Cardiac septum (tissue), 1 donor: ENCODE measurements around the gene LAMA3. TPM values are rescaled to one million over a fixed set of nuclear protein-coding genes. Genes with fewer than 3 reads are reported as not detected.

Source experiments
- DNase-seq: peaks from one replicate; pipeline ENCODE4 v3.0.0-alpha.2; 2020; ENCODE audit warnings: low spot score
- intact Hi-C: fragments of 100-400 bp; cut with DNase I; formaldehyde crosslinking; loops from one replicate; pipeline ENCODE4 v1.14.0; 2022
- total RNA-seq: library from RNA; stranded (reverse); fragmentation: NEBNext Ultra II Directional; extraction: Animal tissue kit (Norgen Biotek cat#: 25700); gene quantifications from one replicate; pipeline ENCODE4 v1.2.1, GENCODE V29; 2021
- donor health status: DM: no; HTN: no; CAD: no.

LAMA3 gene
- total RNA-seq, 1 donor from 2014 or later: 3.0 TPM

GRCh38 chr18:23879966-23880565 lies 190.8 kb downstream of the LAMA3 start:
- no peak for DNase-seq
- intact Hi-C loops: no loop called here

- intact Hi-C loops: no loop called here
- no peak for DNase-seq
Measured at GRCh38 chr18:23880931-23881617, 191.8 kb downstream of the LAMA3 start.

- intact Hi-C loops: no loop called here
- no peak for DNase-seq
Measured at GRCh38 chr18:23881778-23882177, 192.5 kb downstream of the LAMA3 start.

GRCh38 chr18:23882616-23883276 lies 193.5 kb downstream of the LAMA3 start:
- no peak for DNase-seq
- intact Hi-C loops: no loop called here

GRCh38 chr18:23883277-23883790 lies 194.1 kb downstream of the LAMA3 start:
- intact Hi-C loops: no loop called here
- no peak for DNase-seq

- no peak for DNase-seq
- intact Hi-C loops: no loop called here
Measured at GRCh38 chr18:23884681-23885375, 195.6 kb downstream of the LAMA3 start.

GRCh38 chr18:23885750-23886149 lies 196.5 kb downstream of the LAMA3 start:
- no peak for DNase-seq
- intact Hi-C loops: no loop called here

GRCh38 chr18:23887035-23887434 lies 197.8 kb downstream of the LAMA3 start:
- intact Hi-C loops: no loop called here
- DNase-seq: no peak

GRCh38 chr18:23887493-23887892 lies 198.2 kb downstream of the LAMA3 start:
- intact Hi-C loops: no loop called here
- DNase-seq: no peak

- intact Hi-C loops: no loop called here
- DNase-seq: no peak
Measured at GRCh38 chr18:23888881-23889280, 199.6 kb downstream of the LAMA3 start.

GRCh38 chr18:23889907-23890306 lies 200.7 kb downstream of the LAMA3 start:
- no peak for DNase-seq
- intact Hi-C loops: no loop called here

GRCh38 chr18:23890589-23890988 lies 201.3 kb downstream of the LAMA3 start:
- no peak for DNase-seq
- intact Hi-C loops: no loop called here

GRCh38 chr18:23893653-23894052 lies 204.4 kb downstream of the LAMA3 start:
- no peak for DNase-seq

GRCh38 chr18:23894661-23895175 lies 205.5 kb downstream of the LAMA3 start:
- DNase-seq: no peak
- intact Hi-C loops: no loop called here

More at GRCh38 chr18:23893653-23894052, 204.4 kb downstream of the LAMA3 start:
- intact Hi-C loops: no loop called here

- intact Hi-C loops: no loop called here
- no peak for DNase-seq
Measured at GRCh38 chr18:23897291-23897690, 208.0 kb downstream of the LAMA3 start.

GRCh38 chr18:23897733-23898132 lies 208.5 kb downstream of the LAMA3 start:
- DNase-seq: no peak
- intact Hi-C loops: no loop called here

GRCh38 chr18:23900994-23901393 lies 211.7 kb downstream of the LAMA3 start:
- no peak for DNase-seq
- intact Hi-C loops: no loop called here

- DNase-seq: no peak
- intact Hi-C loops: no loop called here
Measured at GRCh38 chr18:23902396-23902795, 213.1 kb downstream of the LAMA3 start.

GRCh38 chr18:23903971-23904370 lies 214.7 kb downstream of the LAMA3 start:
- intact Hi-C loops: no loop called here
- no peak for DNase-seq

- no peak for DNase-seq
- intact Hi-C loops: no loop called here
Measured at GRCh38 chr18:23906658-23907057, 217.4 kb downstream of the LAMA3 start.
